ENCODE results near the gene NCAN. TPM values are rescaled to one million over a fixed set of nuclear protein-coding genes. Genes with fewer than 3 reads are reported as not detected.

NCAN gene
- total RNA-seq, 4 donors from 2014 or later, result not detected

DNA sequence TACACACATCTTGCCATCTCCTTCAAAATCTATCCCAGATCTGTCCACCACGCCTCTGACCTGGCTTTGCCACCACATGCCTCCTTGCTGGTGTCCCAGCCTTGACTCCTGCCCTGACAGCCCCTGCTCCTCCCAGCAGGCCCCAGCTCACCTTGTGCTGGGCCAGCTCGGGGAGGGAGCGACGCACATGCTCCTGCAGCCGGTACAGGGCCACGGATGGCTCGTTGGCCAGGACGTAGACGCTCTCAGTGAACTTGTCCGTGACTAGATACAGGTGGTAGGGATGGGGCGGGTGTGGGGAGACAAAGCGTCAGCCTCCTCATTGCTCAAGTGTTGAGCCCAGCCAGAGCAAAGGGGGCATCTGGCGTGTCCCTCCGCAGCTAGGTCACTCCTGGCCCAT is 25.0 kb upstream of the NCAN start:
- no peak for TF ChIP-seq CTCF (IDR thresholded peaks at IDR 0.05; ENCODE audit: low read depth)

DNA sequence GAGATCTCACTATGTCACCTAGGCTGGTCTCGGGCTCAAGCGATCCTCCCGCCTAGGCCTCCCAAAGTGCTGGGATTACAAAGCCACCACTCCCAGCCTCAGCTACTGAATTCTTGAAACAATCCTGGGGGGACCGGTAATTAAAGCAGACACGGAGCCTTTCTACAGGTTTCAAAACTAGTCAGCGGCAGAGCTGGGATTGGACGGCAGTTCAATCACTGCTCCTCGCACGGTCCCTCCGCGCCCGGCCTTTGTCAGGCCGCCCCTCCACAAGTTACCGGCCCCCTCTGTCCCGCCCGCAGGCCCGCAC is 20.0 kb upstream of the NCAN start:
- TF ChIP-seq CTCF (IDR thresholded peaks at IDR 0.05; ENCODE audit: low read depth), result no peak

GRCh38 chr19:19192078-19192882 is 19.5 kb upstream of the NCAN start, which contains the start of the genes BORCS8 and RFXANK:
TSS of gene BORCS8 (minus strand) at chr19:19192152. CDS start at chr19:19192117, 35 bp downstream.
TSS of gene RFXANK (plus strand) at chr19:19192258. CDS start at chr19:19193947, 1,689 bp downstream.
- TF ChIP-seq CTCF (IDR thresholded peaks at IDR 0.05; ENCODE audit: low read depth), result no peak

GRCh38 chr19:19192910-19193423 is 18.8 kb upstream of the NCAN start:
- no peak for TF ChIP-seq CTCF (IDR thresholded peaks at IDR 0.05; ENCODE audit: low read depth)

GRCh38 chr19:19193926-19194325 is 17.8 kb upstream of the NCAN start:
- no peak for TF ChIP-seq CTCF (IDR thresholded peaks at IDR 0.05; ENCODE audit: low read depth)

DNA sequence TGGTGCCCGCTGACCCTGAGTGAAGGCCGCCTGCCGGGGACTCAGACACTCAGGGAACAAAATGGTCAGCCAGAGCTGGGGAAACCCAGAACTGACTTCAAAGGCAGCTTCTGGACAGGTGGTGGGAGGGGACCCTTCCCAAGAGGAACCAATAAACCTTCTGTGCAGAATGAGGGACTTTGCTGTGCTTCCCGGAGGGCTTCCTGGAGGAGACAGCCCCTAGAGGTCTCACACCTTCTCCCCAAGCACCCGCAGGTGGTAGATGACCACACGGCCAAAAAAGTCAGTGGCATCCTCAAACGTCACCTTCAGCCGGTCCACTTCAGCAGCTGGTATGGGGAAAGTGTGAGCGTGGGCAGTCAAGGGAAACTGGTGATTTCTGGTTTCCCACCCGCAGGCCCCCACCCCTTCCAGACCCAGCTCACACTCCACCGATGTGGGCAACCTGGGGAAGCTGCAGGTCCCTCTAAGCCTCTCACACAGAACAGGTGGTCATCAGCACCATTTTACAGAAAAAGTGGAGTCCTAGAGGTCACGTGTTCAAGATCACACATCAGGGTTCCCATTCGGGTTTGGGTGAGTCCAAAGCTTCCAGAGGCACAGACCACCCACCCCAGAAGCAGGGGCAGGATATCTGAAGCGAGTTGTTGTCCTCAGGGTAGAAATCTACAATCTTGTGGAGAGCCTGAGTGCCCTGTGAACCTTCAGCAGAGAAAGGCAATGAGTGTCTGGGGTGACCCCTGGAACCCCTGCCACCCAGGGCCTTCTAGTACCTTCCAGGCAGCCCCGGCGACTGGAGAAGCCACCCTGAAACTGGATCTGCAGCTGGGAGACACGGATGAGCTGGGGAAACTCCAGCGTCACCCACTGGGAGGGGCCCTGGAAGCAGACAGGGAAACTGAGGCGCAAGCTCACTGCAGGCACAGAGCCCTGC is 9.8 kb upstream of the NCAN start:
- no peak for TF ChIP-seq CTCF (IDR thresholded peaks at IDR 0.05; ENCODE audit: low read depth)

DNA sequence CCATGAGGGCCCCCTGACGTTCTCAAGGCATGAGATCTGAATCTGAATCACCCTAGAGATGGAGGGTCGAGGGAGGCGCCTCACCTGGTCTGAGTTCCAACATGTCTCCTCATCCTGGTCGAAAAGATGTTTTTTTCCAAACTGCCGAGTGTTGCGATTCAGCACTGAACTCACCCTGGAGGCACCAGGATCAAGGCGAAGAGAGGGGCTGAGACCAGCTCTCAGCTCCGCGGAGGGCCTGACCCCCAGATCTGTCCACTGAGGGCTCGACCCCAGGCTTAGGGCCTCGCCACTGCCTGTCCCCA is 9.1 kb upstream of the NCAN start:
- TF ChIP-seq CTCF (IDR thresholded peaks at IDR 0.05; ENCODE audit: low read depth), result no peak
